Measurements from ENCODE around the gene NAA10.
A peak's percentile ranks its signal among the peaks of the same experiment; 100 is the strongest.
"Not testable (repeated sequence)": the region's sequence is repeated elsewhere in the genome, so short reads cannot be mapped to it uniquely, and the experiment has no call there.

The NAA10 gene

DNA sequence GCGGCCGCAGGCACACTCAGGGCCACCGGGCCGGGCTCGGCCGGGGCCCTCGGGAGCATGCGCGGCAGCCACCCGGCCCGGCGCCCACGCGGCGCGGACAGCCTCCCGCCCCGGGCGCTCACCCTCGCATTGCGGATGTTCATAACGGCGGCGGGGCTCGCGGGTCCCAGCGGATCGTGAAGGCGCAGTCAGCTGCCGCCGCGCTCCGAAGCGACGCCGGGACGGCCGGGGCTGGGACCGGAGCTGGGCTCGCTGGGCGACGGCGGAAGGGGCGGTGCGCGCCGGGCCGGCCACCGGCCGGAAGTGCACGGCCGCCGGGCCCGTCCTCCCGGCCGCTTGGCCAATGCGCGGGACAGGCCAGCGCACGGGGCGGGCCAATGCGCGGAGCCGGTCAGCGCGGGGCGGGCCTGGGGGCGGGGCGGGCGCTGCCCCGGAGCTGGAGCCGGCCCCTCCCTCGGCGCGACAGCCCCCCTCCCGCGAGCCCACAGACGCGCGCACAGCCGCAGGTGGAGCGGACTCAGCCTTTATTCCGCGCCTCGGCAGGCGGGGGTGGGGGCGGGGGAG lies at the start of gene NAA10:
TSS of gene NAA10 (minus strand) at position 276 of the 564 bp plus-strand sequence. CDS start at position 143, 133 bp downstream.
- no peak for FAIRE-seq

DNA sequence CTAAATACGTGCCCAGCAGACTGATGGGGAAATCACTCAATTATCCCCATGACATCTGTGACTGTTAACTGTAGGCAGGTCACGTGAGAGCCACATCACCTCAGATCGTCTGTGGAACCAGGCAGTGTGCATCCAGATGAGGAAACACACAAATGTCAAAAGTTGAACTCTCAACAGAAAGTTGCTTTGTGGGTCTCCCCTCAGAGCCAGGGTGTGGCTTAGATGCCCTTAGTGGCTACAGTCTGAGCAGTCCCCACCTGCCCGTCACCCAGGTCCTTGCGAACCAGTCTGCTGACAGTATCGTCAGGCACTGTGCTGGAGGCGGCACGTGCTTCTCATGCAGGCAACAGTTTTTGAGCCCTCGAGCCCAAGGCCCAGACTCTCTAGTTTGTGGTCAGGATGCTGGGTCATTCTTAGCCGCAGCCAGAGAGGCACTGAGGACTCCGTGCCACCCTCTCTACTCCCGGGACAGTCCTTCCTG lies 48.5 kb upstream of the NAA10 start:
- no peak for FAIRE-seq

DNA sequence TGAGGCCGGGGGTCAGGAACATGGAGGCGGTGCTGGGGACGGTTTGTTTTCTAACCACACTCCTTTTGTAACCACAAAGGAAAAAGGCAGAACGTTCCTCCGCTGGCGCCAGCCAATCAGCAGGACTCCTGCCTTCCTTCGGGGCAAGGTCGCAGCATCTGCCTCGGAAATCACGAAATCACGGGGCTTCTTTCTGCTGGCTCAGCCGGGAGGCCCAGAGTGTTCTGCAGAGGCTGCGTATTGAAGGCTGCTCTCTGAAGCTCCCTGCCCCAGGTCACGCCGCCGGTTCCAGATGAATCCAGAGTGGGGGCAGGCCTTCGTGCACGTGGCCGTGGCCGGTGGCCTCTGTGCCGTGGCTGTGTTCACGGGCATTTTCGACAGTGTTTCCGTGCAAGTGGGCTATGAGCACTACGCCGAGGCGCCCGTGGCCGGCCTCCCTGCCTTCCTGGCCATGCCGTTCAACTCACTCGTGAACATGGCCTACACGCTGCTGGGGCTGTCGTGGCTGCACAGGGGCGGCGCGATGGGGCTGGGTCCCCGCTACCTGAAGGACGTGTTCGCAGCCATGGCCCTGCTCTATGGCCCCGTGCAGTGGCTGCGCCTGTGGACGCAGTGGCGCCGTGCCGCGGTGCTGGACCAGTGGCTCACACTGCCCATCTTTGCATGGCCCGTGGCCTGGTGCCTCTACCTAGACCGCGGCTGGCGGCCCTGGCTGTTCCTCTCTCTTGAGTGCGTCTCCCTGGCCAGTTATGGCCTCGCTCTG lies 47.1 kb upstream of the NAA10 start:
- no peak for FAIRE-seq

DNA sequence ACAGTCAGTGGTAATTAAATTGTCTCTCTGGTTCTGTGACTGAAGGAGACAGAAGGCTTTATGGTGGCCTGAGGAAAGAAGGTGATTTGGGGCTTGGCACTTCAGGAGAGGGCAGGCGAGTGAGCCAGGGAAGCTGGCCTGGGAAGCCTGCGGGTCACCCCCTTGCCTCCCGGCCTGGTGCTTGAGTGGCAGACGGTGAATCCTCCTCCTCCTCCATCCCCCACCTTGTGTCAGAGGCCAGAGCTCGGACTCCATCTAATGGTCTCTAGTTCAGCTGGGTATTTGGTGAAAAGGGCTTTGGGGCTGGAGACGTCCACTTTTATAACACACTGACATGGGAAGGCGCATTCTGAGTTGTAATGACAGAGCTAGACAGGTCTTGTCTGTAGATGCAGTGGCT lies 46.4 kb upstream of the NAA10 start:
- no peak for FAIRE-seq

DNA sequence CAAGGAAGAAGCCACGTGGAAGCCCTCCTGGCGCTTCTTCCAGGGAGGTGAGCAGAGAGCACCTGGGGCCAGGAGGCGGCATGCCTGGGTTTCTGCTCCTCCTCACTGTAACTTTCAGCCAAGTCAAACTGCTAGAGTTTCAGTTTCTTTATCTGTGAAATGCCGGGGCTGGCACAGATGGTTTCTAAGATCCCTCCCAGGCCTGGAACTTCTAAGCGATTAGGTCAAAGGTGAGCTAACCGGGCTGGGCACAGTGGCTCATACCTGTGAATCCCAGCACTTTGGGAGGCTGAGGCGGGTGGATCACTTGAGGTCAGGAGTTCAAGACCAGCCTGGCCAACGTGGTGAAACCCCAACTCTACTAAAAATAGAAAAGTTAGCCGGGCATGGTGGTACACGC lies 45.6 kb upstream of the NAA10 start:
- FAIRE-seq: not testable (repeated sequence)

DNA sequence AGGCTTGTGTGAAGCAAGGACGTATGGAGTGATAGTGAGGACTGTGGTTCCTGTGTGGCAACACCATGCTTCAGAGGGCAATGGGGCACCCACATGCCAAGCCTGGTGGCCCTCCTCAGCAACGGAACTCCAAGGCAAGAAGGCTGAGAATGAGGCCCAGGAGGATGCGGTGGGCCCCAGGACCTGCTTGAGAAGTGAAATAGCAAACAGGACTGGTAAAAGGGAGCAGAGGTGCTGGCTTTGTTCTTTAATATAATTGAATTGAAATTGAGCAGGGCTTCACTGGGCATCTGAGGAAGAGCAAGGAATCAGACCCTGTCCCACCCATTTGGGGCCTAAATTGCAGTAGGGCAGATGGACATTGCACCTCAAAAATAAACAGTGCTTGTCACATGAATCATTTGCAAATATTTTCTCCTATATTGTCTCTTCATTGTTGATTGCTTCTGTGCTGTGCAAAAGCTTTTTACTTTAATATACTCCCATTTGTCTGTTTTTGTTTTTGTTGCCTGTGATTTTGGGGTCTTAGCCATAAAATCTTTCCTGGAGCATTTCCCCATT lies 40.0 kb upstream of the NAA10 start:
- no peak for FAIRE-seq

DNA sequence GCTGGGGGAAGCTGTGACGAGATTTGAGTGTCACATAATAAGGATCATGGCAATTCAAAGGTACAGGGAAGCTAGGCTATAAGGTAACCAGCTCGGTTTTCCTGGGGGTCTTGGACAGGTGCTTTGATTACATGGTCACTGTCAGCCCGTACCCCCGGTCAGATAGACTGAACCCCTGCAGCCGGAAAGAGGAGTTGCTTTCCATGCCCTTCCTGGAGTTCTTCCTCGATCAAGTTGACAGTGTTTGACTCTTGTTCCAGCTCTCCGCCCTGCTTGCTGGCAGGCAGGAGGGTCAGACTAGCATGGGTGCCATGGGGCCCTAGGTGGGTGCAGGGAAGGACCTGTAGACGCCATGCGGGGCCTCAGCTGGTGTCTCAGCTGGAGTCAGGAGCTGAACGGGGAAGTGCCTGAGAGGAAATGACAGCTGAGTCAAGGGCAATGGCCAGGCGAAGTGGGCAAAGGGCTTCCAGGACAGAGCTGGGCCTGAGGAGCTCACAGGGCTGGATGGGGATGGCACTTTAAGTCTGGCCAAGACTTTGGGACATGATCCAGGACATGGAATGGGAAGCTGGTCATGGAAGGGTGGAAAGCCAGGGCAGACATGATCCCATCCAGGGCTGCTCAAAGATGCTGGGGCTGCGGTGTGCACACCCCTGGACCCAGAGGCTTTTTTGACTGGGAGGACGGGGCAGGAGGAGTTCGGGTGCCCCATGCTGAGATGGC lies 39.3 kb upstream of the NAA10 start:
- no peak for FAIRE-seq

DNA sequence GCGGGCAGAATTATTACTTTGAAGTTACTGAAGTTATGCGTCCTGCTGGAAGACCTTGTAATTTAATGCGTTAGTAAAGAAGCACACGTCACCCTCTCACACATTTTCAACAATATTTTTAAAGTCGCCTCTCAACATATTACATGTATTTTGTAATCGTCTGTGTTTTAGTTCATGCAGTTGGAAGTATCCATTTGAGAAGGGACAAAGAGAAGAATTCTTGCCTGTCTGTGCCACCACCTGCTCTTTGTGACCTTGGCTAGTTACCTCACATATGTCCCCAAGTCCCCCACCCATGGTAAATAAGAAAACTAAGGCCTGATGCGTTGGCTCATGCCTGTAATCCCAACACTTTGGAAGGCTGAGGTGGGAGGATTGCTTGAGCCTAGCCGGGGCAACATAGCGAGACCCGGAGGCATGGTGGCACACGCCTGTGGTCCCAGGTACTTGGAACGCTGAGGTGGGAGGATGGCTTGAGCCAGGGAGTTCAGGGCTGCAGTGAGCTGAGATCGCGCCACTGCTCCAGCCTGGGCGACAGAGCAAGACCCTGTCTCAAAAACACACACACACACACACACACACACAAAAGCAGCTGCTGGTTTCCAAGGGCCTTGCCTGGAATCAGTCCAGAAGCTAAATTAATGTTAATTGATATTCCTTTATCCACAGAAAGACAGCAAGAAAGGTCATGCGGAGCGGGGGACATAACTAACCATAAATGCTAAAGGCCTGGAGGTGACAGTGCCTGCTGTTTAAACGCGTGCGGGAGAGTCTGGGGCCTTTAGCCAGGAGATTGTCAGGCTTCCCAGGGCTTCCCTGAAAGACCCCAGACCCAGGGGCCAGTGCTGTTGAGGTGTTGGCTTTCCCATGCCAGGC lies 38.5 kb upstream of the NAA10 start:
- FAIRE-seq: no peak

DNA sequence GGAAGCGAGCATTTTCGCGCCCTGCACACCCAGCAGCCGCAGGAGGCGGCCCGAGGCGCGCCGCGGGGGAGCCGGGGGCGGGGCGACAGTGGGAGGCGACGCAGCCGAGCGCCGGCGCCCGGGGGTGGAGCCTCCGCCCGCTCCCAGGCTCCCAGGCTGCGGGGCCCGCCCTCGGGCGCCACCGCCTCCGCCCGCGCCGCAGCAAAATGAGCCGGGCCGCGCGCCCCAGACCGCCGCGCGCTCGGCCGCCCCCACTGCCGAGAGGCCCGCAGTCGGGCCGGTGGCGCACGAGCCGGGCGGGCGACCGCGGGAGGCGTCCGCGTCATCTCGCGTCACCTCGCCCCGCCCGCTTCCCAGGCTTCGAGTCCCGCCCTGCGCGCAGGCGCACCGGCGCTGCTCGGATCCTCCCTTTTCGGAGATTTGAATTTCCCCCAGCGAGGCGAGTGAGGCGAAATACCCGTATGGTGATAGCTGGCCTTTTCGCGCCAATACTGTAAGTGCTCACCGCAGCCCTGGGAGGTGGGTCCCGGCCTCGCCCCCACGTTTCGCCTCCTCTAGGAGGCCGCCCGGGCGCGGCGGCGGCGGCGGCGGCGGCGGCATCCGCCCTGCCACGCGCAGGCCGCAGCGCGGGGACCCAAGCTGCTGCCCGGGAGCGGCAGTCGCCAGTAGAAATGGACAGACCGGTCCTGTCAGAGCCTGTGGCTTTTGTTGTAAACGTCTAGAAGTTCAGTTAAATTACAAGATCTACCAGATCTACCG lies 37.7 kb upstream of the NAA10 start, which contains the start of gene TMEM187:
TSS of gene TMEM187 (plus strand) at position 387 of the 759 bp plus-strand sequence. CDS start 9,309 bp downstream, outside the sequence.
- FAIRE-seq: no peak

DNA sequence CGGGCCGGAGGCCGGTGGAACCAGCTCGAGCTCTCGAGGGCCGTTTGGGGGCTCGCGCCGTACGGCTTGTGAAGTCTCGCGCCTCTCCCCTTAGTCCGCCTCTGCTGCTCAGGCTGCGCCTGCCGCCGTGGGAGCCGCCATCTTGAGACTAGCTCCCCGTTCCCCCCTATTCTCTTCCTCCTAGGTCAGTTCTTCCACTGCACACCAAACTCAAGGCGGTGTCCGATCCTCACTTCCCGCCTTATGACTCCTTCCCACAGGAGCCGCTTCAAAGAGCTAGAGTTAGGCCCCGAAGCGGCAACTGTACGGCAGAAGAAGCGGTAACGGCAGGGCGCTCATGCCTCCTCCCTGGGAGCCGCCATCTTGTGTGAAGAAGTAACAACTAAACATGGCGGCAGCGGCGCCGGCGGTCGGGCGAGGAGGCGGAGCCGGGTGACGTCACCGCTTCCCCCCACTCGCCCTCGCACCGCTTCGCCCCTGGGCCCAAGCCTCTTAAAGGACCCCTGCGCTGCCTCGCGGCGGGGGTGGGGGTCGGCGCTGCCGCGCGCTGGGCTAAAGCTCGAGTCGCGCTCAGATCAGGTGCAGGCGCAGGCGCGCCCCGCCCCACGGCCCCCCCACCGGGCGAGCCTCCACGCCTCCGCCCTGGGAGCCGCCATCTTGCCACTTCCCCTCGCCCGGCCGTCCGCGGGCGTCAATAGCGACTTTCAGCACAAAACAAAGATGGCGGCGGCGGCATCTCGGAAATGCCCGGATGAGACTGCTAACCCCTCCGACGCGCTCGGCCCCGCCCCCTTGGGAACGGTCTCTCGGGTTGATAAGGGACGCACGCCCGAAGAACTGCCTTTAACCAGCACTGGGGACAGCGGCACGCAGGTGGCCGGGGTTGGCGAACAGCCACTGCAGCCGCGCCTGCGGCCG lies 36.9 kb upstream of the NAA10 start, which contains the start of gene HCFC1:
TSS of gene HCFC1 (minus strand) at position 369 of the 918 bp plus-strand sequence. CDS start 978 bp downstream, outside the sequence.
- peak; percentile 87 for FAIRE-seq

DNA sequence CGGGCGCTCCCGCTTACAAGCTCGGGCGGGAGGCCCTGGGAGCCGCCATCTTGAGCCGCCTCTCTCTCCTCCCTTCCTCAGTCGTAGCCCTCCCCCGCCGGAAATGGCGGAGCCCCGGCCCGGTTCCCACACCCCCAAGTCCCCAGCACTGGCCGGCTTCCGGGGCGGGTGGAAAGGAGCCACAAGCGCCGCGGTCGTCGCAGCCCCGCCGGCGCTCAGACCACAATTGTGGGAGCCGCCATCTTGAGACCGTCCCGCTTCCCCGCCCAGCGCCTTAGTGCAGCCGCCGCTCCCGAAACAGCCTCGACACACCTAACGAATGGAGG lies 36.2 kb upstream of the NAA10 start:
- FAIRE-seq: peak; percentile 90

DNA sequence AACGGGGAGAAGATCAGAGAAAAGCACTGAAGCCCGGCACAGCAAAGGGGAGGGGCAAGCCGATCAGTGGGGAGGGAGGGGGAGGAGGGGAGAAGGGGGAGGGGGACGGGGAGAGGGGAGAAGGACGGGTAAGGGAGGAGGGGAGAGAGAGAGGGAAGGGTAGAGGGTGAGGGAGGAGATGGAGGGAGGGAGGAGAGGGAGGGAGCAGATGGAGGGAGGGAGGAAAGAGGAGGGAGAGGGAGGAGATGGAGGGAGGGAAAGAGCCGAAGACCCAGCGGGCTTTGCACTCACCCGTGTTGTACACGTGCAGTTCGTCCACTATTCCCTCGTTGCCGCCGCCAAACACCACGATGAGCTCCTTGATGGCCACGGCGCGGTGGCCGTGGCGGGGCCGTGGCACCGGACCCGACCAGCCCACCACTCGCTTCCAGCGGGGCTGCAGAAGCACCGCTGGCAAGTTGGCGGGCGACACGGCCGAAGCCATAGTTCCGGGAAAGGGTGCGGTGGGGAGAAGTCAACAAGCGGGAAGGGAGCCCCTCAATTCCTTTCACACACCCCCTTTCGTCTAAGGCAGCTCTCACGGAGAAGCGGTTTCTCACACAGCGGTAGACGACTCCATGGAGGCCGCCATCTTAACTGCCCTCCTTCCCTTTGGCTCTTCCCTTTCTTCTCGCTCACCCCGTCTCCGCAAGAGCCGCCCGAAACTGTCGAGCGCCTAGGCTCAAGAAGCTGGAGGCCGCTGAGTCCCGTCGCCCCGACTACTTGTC lies 35.7 kb upstream of the NAA10 start:
- no peak for FAIRE-seq

DNA sequence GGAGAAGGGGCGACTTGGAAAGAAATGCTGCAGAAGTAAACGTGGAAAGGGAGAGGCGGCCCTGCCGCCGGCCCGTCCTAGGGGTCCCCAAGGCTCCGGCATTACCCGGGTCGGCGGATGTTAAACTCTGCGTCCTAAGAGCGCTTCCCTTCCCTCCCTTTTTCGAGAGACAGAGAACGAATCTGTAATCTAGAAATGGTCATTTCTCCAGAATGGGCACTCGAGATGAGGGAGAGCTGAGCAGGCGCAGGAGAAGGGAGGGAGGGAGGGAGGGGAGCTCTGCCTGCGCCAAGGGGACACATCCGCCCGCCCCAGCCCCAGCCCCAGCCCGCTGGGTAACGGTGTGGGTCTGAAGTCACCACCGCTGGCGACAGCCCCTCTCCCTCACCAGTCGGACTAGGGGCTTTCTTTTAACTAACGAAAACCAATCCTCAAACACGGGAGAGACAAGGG lies 35.1 kb upstream of the NAA10 start:
- no peak for FAIRE-seq

DNA sequence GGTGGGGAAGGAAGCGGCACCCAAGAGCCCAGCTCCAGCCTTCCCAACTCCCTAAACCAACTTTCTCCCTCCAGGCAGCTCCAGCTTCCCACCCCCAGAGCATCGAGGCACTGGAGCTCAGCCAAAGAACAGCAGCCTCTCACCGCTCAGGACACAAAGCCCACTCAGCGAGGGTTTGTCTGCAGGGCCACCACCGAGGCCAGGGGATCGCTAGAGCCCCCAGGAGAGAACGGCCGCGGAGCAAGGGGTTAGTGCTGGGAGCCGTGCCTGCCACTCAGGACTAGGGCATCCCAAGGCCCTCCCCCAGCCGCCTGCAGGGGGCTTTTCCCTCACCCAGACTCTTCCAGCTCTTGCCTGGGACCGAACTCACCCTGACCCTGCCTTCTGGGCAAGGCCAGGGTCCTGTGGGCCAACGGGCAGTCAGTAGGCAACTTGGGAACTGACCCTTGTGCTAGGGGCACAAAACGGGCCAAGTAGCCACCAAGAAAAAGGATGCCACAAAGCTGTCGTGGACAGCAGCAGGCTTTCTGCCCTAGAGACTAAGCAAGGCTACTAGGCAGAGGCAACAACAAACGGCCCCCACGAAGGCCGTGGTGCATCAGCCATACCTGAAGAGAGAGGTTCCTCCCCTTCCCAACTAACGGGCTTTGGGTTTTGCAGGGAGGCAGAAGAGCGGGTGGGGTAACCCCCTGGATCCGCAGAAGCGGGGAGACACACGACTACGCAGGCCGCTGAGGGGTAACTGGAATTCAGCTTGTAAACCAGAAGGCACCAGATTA lies 34.5 kb upstream of the NAA10 start:
- no peak for FAIRE-seq

DNA sequence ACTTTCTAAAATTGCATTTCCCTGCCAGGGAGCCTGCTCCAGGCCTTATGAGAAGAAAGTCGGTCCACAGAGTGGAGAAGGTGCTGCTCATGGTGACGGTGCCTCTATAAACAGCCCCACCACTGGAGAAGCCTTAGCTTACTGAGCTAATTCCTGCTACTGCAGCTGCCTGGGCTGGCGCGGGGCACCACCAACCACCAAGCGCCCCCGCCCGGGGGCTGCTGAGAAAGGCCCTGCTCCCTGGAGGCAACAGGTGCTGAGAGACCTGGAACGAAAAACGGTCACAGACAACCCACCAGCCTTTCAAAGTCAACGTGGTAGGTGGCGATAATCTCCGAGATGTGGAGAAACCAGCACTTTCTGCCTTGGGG lies 33.9 kb upstream of the NAA10 start:
- FAIRE-seq: no peak

DNA sequence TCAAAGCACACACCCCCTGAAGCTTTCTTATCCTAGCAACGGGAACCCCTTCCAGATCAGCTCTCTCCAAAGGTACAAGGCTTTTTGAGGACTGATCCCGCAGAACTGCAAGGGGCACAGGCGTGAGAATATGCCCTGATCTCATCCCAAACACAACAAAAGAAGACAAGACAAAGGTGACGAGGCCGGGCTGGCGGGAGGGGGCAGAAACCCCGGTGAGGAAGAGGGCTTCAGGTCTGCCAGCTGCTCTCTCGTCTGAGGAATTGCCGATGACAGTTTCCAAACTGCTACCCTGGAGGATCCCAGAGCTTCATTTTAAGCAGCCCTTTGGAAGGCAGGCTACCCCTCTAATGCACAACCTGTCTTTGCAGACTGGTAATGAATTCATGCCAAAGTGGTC lies 33.4 kb upstream of the NAA10 start:
- FAIRE-seq: no peak

DNA sequence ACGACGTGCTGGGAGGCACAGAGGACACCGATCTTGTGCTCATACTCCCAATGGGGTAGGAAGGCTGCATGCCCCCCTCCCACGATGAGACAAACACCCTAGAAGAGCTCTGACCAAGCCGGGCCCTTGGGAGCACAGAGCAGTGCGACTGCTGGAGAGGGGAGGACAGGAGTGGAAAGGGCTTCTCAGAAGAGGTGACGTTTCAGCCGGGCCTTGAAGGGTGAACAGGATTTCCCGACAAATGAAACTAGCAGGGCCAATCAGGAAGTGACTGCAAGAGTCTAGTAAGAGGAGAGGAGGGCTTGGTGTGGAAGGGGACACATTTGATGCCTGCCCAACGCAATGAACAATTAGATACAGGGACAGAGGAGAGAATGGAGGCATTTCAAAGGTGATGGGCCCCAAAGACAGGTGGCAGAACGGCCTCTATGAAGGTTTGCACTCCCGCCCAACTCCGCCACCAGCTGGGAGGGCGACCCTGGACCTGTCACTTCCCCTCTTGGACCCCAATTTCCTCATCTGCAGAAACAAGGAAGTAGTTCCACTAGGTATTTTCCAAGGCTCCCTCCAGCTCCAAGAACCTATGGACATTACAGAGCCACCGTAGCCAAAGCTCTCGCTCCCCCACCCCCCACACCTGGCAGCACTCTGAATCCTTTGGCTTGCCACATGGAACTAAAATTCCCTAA lies 32.8 kb upstream of the NAA10 start:
- no peak for FAIRE-seq

DNA sequence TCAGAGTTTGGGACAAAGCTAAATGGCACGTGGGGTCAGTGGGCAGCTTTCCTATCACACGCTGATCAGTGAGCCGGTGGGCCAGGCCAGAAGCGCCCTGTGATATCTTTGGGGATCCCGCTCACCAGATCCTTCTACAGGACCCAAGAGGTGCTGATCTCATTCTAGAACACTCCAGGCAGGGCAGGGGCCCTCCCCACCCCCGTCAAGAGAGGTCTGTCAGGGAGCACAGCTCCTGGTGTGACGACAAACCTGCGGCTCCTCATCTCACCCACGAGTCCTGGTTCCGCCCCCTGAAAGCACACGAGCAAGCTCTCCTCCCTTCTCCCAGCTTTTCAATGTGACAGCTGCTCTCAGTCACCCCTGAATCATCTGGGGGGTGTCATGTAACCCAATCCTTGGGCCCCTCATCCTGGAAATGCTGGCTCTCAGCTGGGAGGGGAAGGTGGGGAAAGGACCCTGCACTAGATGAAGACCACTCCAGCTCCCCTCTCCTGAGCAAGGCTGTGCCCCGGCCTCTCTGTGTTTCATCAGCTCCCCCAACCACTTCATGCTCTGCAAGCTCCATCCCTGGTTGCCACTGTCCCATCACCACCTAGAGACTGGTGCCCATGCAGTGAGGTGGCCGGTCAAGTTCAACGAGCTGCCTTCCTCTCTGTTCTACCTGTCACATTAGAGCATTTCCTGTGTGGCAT lies 32.2 kb upstream of the NAA10 start:
- FAIRE-seq: no peak

Measured in G401.6 (cell line).